ENCODE data around the gene GSTA4.

The GSTA4 gene, protein sequence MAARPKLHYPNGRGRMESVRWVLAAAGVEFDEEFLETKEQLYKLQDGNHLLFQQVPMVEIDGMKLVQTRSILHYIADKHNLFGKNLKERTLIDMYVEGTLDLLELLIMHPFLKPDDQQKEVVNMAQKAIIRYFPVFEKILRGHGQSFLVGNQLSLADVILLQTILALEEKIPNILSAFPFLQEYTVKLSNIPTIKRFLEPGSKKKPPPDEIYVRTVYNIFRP

GRCh38 chr6:52995089-52995912 is at the start of gene GSTA4:
Gene GSTA4 (minus strand): TSS chr6:52995284. CDS start chr6:52994243, 1,041 bp downstream.
- peak; percentile 94 to 97 for DNase-seq

GRCh38 chr6:53044572-53044971 is 49.5 kb upstream of the GSTA4 start:
- no peak for DNase-seq

DNA sequence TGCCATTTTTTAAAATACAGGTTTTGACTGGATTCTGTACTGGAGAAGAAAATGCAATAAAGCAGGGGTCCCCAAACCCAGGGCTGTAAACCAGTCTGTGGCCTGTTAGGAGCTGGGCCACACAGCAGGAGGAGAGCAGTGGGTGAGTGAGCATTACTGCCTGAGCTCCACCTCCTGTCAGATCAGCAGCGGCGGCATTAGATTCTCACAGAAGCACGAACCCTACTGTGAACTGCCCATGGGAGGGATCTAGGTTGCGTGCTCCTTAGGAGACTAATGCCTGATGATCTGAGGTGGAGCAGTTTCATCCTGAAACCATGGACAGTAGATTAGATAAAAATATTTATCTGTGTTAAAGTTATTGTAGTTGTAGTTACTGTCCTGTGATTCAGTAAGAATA is 49.0 kb upstream of the GSTA4 start:
- no peak for DNase-seq

DNA sequence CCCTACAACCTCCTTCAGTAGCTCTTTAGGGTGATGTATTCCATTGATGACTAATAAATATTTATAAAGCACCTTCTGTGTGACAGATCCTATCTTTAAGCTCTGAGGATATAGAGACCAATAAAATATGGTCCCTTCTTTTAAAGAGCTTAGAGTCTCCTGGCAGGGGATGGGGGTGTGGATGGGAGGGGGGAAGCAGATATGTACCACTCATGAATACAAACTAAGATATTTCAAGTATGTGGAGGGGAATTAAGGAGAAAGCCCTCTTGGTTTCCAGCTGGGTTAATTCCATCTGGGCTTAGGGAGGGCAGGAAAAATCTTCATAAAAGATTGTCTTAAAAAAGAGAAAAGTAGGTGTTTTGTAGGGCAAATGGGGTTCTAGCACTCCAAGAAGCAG is 48.5 kb upstream of the GSTA4 start:
- DNase-seq = no peak

GRCh38 chr6:53042112-53042511 is 47.0 kb upstream of the GSTA4 start:
- DNase-seq = no peak

DNA sequence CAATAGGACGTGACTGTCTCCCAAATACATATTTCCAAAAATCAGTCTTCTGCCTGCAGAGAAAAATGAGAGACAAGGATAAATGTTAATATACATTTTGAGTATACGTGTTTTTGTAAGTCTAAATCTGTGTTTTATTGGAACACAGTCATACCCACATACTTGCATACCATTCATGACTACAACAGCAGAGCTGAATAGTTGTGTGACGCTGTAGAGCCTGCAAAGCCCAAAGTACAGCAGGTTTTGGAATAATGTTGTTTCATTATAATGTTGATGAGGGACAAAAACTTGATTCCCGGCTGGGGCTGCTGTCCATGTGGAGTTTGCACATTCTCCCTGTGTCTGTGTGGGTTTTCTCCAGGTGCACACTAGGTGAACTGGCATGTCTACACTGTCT is 46.3 kb upstream of the GSTA4 start:
- DNase-seq = no peak

- no peak for DNase-seq
These were observed 43.5 kb upstream of the GSTA4 start for GRCh38 chr6:53038596-53038995.

DNA sequence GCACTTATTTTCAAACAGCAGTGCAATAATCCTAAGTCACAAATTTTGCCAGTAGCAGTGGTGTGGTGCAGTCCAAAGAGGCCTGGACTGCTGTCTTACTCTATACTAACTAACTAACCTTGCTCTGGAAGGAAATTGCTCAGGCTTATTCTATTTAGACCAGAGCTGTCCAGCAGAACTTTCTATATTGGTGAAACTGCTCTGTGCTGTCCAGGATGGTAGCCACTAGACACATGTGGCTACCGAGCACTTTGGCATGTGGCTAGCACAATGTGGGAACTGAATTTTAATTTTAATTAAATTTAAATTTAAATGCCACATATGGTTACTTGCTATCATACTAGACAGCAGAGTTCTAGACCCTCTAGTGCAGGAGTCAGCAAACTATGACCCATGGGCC is 43.1 kb upstream of the GSTA4 start:
- DNase-seq = no peak

- no peak for DNase-seq
These were observed 40.6 kb upstream of the GSTA4 start for GRCh38 chr6:53035549-53036213.

GRCh38 chr6:53033764-53034163 is 38.7 kb upstream of the GSTA4 start:
- no peak for DNase-seq

- no peak for DNase-seq
These were observed 37.8 kb upstream of the GSTA4 start for GRCh38 chr6:53032849-53033248.

- DNase-seq = no peak
These were observed 36.2 kb upstream of the GSTA4 start for GRCh38 chr6:53031281-53031680.

DNA sequence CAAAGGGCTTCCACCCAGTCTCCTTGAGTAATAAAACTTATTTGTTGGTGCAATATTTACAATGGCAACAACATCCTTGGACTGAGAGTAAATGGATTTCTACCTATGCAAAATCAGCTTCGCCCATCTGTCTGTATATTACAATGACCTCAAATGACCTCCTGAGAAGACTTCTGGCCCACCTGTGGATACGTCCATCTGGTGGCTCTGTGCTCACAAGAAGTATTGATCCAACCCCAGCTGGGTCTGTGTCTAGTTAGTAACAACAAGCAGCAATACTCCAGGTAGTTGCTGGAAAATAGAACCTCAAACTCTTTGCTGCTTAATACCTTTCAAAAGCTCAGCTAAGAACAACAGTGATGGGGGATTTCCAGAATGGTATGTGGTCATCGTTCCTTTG is 34.7 kb upstream of the GSTA4 start:
- DNase-seq = no peak

- DNase-seq = no peak
These were observed 34.2 kb upstream of the GSTA4 start for GRCh38 chr6:53029257-53029656.

DNA sequence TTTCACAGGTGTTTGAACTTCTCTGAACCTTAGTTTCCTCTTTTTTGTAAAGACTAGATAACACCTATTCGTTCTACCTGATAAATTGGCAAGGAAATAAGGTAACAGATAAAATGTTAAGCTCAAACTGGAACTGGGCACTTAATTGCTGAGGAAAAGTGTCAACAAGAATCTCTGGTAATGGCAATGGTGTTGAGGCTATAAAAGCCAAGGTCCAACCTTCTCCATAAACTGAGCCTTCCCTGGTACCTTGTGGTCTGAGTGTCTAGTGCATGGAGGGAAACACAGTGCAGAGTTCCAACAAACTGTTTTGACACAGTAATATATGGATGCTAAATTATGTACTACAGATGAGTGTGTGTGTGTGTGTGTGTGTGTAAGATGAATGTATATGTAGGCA is 33.4 kb upstream of the GSTA4 start:
- no peak for DNase-seq

DNA sequence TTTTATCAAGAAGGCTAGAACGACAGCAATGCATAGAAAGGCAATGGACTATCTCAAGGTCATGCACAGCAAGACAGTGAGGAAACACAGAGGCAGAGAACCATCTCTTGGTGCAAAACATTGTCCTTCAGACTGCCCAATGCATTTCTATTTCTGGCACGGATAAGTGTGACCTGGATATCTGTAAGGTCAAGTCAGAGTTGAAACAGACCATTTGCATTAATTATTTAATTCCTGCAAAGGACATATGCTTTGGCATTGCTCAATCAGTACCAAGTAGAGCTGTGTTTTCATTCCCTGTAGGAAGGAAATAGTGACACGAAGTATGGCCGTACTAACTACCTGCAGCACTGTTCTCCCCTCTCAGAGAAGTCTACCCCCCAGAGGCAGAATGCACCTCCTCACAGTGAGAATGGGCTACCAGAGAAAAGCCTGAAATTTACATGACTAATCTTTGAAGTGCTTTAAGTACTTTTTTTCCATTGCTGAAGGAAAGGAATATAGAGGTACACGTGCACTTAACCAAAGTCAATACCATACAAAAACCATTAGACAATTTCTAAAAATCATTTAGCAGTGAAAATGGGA is 32.1 kb upstream of the GSTA4 start:
- no peak for DNase-seq

- DNase-seq = no peak
These were observed 31.4 kb upstream of the GSTA4 start for GRCh38 chr6:53026526-53026925.

GRCh38 chr6:53023323-53023722 is 28.2 kb upstream of the GSTA4 start:
- DNase-seq = no peak

DNA sequence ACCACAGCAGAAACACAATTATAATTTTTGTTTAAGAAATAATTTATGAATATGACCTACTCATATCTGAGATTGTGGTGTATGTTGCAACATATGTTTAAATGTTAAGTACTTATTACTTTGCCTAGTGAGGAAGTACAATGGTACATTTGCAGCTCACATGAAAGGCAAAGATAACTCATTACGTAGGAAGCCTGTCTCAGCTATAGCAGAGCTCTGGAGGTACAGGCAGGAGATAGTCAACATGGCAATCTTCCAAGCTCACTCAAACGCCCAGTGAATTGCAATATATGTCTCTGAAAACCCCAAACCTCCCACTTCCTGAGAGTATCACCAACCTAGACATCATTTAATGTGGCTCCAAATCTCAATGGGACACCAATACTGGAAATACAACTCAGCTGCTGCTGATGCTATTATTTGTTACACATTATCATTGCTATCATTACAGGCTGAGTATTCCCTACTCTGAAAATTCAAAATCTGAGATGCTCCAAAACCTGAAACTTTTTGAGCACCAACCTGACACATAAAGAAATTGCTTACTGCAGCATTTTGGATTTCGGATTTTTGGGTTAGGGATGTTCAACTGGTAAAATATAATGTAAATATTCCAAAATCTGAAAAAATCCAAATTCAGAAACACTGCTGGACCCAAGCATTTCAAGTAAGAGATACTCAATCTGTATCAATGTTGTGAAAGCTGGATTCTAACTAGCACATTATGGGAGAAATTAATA is 25.1 kb upstream of the GSTA4 start:
- DNase-seq = no peak

DNA sequence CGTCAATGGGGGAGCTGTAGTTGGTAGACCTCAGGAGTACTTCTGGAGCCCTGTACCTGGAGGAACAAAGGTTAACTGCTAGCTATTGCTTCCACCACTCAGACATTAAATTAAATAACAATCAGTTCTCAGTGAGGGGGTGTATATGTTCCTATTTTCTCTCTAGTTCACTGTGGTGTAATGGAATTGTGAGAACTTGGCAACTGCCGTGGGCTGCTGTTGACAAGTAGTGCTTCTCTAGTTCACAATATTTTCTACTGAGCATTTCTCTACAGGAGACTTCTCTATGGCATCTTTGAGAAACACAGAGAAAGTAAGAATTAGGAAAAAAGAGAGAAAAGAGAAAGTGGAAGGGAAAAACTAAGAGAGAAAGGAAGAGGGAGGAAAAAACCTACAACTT is 23.4 kb upstream of the GSTA4 start:
- DNase-seq = peak in 1 of 2 donors; percentile 28

- DNase-seq = no peak
These were observed 20.4 kb upstream of the GSTA4 start for GRCh38 chr6:53015486-53015885.

DNA sequence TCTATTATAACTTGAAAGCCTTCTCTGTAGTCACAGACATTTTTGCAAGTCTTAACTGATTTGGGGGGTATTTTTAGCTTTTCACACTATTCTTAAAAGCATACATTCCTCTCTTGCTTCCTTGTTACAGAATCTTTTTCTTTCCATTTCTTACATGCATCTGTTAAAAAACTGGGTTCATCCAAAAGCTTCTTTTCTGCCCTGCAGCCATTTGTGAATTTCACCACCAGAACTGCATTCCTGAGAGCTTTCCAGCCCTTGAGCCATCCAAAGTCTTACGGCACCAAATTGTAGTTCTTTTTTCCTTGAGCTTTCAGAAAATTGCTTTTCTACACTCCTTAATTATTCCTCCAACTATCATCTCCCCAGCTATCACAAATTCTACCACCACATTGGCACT is 19.7 kb upstream of the GSTA4 start:
- DNase-seq = no peak

DNA sequence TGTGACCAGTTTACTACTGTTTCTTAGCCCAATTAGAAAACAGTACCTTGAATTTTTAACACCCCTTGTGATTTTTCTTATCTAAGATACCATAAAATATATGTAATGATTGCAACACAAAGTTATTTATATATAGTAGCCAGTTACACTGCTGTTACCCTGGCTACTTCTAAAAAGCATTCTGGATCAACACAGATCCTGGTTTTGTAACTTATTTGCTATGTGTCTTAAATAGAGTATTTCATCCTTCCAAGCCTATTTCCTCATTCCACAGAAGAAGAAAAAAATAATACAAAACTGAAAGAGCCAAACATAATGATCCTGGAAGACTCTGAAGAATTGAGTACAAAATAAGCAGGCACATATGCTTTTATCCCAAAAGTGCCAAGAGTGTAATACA is 19.0 kb upstream of the GSTA4 start:
- DNase-seq = no peak

Measured in inflammatory macrophage treated with lipopolysaccharide for 1 hour (primary cell).